K562 (cell line): Measurements from ENCODE around the gene NDST1. TPM values are rescaled to one million over a fixed set of nuclear protein-coding genes. Genes with fewer than 3 reads are reported as not detected.

ENCODE experiments used
- ATAC-seq: fragments of 200-7000 bp; cut with Tn5 transposase; 3 replicates; pipeline ENCODE4 v1.9.1; 2020; ENCODE audit warnings: moderate library complexity
- BruUV-seq: library from RNA; stranded (reverse); fragments of 400-500 nt; replicated peaks from 2 replicates; lab custom pipeline; 2021; lab: Mats Ljungman, UMichigan
- CTCF ChIA-PET: fragments of 300-600 bp; formaldehyde crosslinking; extraction: SDS; loops from one replicate; lab custom pipeline; 2021; ENCODE audit warnings: low intra/inter-chr PET ratio; lab: Yijun Ruan, JAX
- POLR2A ChIA-PET: fragments of 300-600, 350-650 bp; sonication (Branson Sonifier 250); formaldehyde crosslinking; extraction: SDS; loops from one replicate; lab custom pipeline; 2021; ENCODE audit warnings: antibody characterized with exemption, inconsistent platforms; lab: Yijun Ruan, JAX
- DNase-seq, 4 experiments: peaks; one replicate each; pipeline versions ENCODE4 v3.0.0 to v3.0.0-alpha.2; 2011 to 2018; ENCODE audit warnings: low spot score in 3 of 4, mixed read lengths in 3 of 4; ENCODE audit errors: extremely low read depth in 1 of 4
- FAIRE-seq: peaks from 2 replicates; lab custom pipeline; 2011; peaks lifted over from hg19 to GRCh38; lab: Jason Lieb, UNC
- H2AFZ ChIP-seq: 2 replicates; pipeline ENCODE4 v1.6.0; 2011; ENCODE audit warnings: low read depth, low read length, control low read depth, inconsistent platforms
- H3K27ac ChIP-seq: fragments of 200-600 bp; 3 replicates; pipeline ENCODE4 v1.8.0; 2011; ENCODE audit warnings: low read depth, mild to moderate bottlenecking, control low read depth, inconsistent platforms, low read length, moderate library complexity, mixed read lengths; ENCODE audit errors: extremely low read depth
- H3K27me3 ChIP-seq, 2 experiments: fragments of 300-600 bp in 1 of 2; 2 replicates in 1 of 2; 3 replicates in 1 of 2; pipeline versions ENCODE4 v1.6.0 to v1.8.0; 2011; ENCODE audit warnings: inconsistent platforms in 2 of 2, low read length in 2 of 2, mild to moderate bottlenecking in 1 of 2, mixed read lengths in 1 of 2, moderate library complexity in 1 of 2; ENCODE audit not compliant: control insufficient read depth in 2 of 2, insufficient read depth in 2 of 2
- H3K36me3 ChIP-seq: fragments of 300-600 bp; 3 replicates; pipeline ENCODE4 v1.8.0; 2011; ENCODE audit warnings: mild to moderate bottlenecking, low read length, inconsistent platforms; ENCODE audit not compliant: control insufficient read depth, insufficient read depth
- H3K4me1 ChIP-seq, 2 experiments: fragments of 200-600 bp in 1 of 2; replicated peaks in 1 of 2; 2 replicates in 1 of 2; 3 replicates in 1 of 2; pipeline versions ENCODE4 v1.5.1 to v1.8.0; 2011; ENCODE audit warnings: inconsistent platforms in 2 of 2, low read length in 2 of 2, mild to moderate bottlenecking in 1 of 2, mixed read lengths in 1 of 2, moderate library complexity in 1 of 2; ENCODE audit not compliant: control insufficient read depth in 2 of 2, insufficient read depth in 2 of 2
- H3K4me2 ChIP-seq: 2 replicates; pipeline ENCODE4 v1.6.1; 2011; ENCODE audit warnings: low read length, control low read depth, inconsistent platforms, mixed read lengths; ENCODE audit not compliant: insufficient read depth
- H3K4me3 ChIP-seq: fragments of 200-600 bp; sonication (generic), shearing (Covaris generic); 2 replicates; pipeline ENCODE4 v1.5.1; 2016; ENCODE audit warnings: control low read depth, inconsistent platforms
- H3K79me2 ChIP-seq: fragments of 200-600 bp; 3 replicates; pipeline ENCODE4 v1.8.0; 2011; ENCODE audit warnings: low read length, inconsistent platforms; ENCODE audit not compliant: control insufficient read depth, insufficient read depth
- H3K9ac ChIP-seq, 2 experiments: 2 replicates each; pipeline versions ENCODE4 v1.6.0 to v1.6.1; 2011; ENCODE audit warnings: low read depth in 2 of 2, low read length in 2 of 2, control low read depth in 1 of 2, inconsistent platforms in 1 of 2, mild to moderate bottlenecking in 1 of 2, mixed read lengths in 1 of 2; ENCODE audit not compliant: insufficient read depth in 1 of 2
- H3K9me1 ChIP-seq: one replicate; pipeline ENCODE4 v1.6.0; 2011; ENCODE audit warnings: inconsistent platforms, mild to moderate bottlenecking, low read length, moderate library complexity; ENCODE audit not compliant: control insufficient read depth, insufficient read depth
- H3K9me3 ChIP-seq: replicated peaks from 2 replicates; pipeline ENCODE4 v1.5.1; 2011; ENCODE audit warnings: low read depth, low read length, inconsistent platforms; ENCODE audit not compliant: control insufficient read depth, insufficient read depth
- H4K20me1 ChIP-seq: replicated peaks from 2 replicates; pipeline ENCODE4 v1.6.1; 2011; ENCODE audit warnings: low read length, inconsistent platforms, mixed read lengths; ENCODE audit not compliant: control insufficient read depth, insufficient read depth
- CTBP1 ChIP-seq: fragments of 450-650 bp; IDR thresholded peaks from 2 replicates; pipeline ENCODE4 v1.6.1; 2016; ENCODE audit warnings: borderline replicate concordance
- JUN ChIP-seq, 2 experiments: sonication (generic) in 1 of 2; formaldehyde crosslinking in 1 of 2; IDR thresholded peaks; 2 replicates each; pipeline versions ENCODE4 v1.6.1 to v1.8.0; 2012 to 2022; ENCODE audit warnings: borderline replicate concordance in 2 of 2, mild to moderate bottlenecking in 2 of 2, improper control_type of control experiment in 1 of 2, low read depth in 1 of 2, low read length in 1 of 2, missing genetic modification reagents in 1 of 2
- RAD21 ChIP-seq, 2 experiments: fragments of 250-450 bp in 1 of 2; fragments of 450-650 bp in 1 of 2; sonication (Bioruptor Pico) in 1 of 2; formaldehyde crosslinking in 1 of 2; IDR thresholded peaks in 1 of 2; conservative IDR thresholded peaks in 1 of 2; 2 replicates each; pipeline versions ENCODE4 v1.4.0 to v1.8.0; 2020 to 2022; ENCODE audit warnings: mild to moderate bottlenecking in 2 of 2, moderate library complexity in 1 of 2
- SMC3 ChIP-seq: conservative IDR thresholded peaks from 2 replicates; pipeline ENCODE4 v1.6.1; 2011; ENCODE audit warnings: low read depth, low read length, improper control_type of control experiment; ENCODE audit not compliant: insufficient read depth
- WGBS: fragments of 100-300 bp; shearing (Covaris generic); methylation state at CpG from one replicate; pipeline ENCODE4 v1.1.6; 2016; ENCODE audit warnings: low coverage, mixed read lengths; ENCODE audit not compliant: insufficient coverage; ENCODE audit errors: missing lambda C conversion rate; 5-methylcytosine and 5-hydroxymethylcytosine counted together
- in situ Hi-C: fragments of 300-500 bp; cut with MboI; formaldehyde crosslinking; loops from 4 replicates; pipeline ENCODE4 v1.15.0; 2018; ENCODE audit warnings: inconsistent platforms, mixed read lengths
- intact Hi-C: fragments of 100-400 bp; cut with micrococcal nuclease; formaldehyde crosslinking; loops from 2 replicates; pipeline ENCODE4 v1.14.2; 2022
- polyA plus RNA-seq, 8 experiments: library from polyadenylated mRNA; depleted of rRNA in 4 of 8; stranded (reverse) in 5 of 8; unstranded in 3 of 8; fragments of >200 nt; fragmentation: Nextera tagmentation in 2 of 8; fragmentation: Illumina TruSeq in 1 of 8; extraction: Ambion mirVana in 2 of 8; extraction: Trizol in 1 of 8; gene quantifications; 2 replicates each; pipeline versions ENCODE4 v1.2.1 to v1.2.3, GENCODE V29; 2011 to 2014; ENCODE audit warnings: inconsistent platforms in 1 of 8, missing spikeins in 1 of 8
- total RNA-seq, 7 experiments: library from RNA; depleted of rRNA in 6 of 7; stranded (reverse); fragments of >200 nt in 6 of 7; fragmentation: Illumina TruSeq in 2 of 7; extraction: Trizol in 2 of 7; gene quantifications; 2 replicates each; pipeline versions ENCODE4 v1.2.1 to v1.2.3, GENCODE V29; 2011 to 2021; ENCODE audit warnings: low replicate concordance in 1 of 7
- TF ChIP-seq, protein P1 (sequence below): sonication (generic); formaldehyde crosslinking; IDR thresholded peaks from 2 replicates; pipeline ENCODE4 v1.8.0; 2022; ENCODE audit warnings: missing genetic modification reagents, mild to moderate bottlenecking, borderline replicate concordance
- TF ChIP-seq, protein P2 (sequence below), 2 experiments: fragments of 450-650 bp; formaldehyde crosslinking in 1 of 2; IDR thresholded peaks; 2 replicates each; pipeline versions ENCODE4 v1.4.0 to v1.6.1; 2014 to 2020; ENCODE audit warnings: mild to moderate bottlenecking in 2 of 2, borderline replicate concordance in 1 of 2, low read depth in 1 of 2

The NDST1 gene
- total and polyA plus RNA-seq, 9 of the 15 experiments (the other 6 are each of a cell fraction or from before 2014, with no cell fraction given), result 0.38 to 47.9 (median 9.9) TPM

GRCh38 chr5:150523472-150524350, 15.8 kb downstream of the NDST1 start:
- Histone ChIP-seq H3K4me3 (no peak overlapping the region), H3K27me3 (no peaks in the 10 kb centered on the region), H3K9me3 (no peaks in the 10 kb centered on the region), H3K36me3 (peaks cover 46% of the 10 kb centered on the region), H3K9ac (no peak overlapping the region), H3K27ac (no peak overlapping the region), H2AFZ (no peak overlapping the region), H3K4me1 (peaks cover 3 to 25% of the 10 kb centered on the region in 2 experiments; a peak in 3 of 5 replicates), H3K79me2 (peaks cover 29% of the 10 kb centered on the region; the same call in 2 of the 3 replicates), H3K9me1 (peaks cover 6% of the 10 kb centered on the region), H3K4me2 (no peak overlapping the region), H4K20me1 (peaks cover 27% of the 10 kb centered on the region)
- intact Hi-C loops, result loop anchor here (1.0 to 5.0 kb wide), 2 partner anchors 36 to 64 kb away; no protein-coding TSS in a partner anchor
- ChIA-PET CTCF (interaction anchor here (1.2 to 3.0 kb wide), 2 partner anchors 21 to 65 kb away, joined by 3 to 25 read pairs; no protein-coding TSS in a partner anchor), POLR2A (interaction anchor here (0.5 kb wide), 1 partner anchor 10 kb away, joined by 3 read pairs; no protein-coding TSS in a partner anchor)
- BruUV-seq, result no TSS peak
- ATAC-seq (peak; percentile 95), FAIRE-seq (peak; percentile 89), DNase-seq (peak; percentile 51 to 64 (median 57))
- WGBS, result 64% methylated on average over 12 of the region's 12 CpGs
- in situ Hi-C loops, result no loop called here
- TF ChIP-seq, protein P1, sequence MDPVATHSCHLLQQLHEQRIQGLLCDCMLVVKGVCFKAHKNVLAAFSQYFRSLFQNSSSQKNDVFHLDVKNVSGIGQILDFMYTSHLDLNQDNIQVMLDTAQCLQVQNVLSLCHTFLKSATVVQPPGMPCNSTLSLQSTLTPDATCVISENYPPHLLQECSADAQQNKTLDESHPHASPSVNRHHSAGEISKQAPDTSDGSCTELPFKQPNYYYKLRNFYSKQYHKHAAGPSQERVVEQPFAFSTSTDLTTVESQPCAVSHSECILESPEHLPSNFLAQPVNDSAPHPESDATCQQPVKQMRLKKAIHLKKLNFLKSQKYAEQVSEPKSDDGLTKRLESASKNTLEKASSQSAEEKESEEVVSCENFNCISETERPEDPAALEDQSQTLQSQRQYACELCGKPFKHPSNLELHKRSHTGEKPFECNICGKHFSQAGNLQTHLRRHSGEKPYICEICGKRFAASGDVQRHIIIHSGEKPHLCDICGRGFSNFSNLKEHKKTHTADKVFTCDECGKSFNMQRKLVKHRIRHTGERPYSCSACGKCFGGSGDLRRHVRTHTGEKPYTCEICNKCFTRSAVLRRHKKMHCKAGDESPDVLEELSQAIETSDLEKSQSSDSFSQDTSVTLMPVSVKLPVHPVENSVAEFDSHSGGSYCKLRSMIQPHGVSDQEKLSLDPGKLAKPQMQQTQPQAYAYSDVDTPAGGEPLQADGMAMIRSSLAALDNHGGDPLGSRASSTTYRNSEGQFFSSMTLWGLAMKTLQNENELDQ, result no peak
- TF ChIP-seq CTBP1, result 0 out of 2 replicates have a peak, but pooled peaks have one; percentile 11
- TF ChIP-seq, protein P2, sequence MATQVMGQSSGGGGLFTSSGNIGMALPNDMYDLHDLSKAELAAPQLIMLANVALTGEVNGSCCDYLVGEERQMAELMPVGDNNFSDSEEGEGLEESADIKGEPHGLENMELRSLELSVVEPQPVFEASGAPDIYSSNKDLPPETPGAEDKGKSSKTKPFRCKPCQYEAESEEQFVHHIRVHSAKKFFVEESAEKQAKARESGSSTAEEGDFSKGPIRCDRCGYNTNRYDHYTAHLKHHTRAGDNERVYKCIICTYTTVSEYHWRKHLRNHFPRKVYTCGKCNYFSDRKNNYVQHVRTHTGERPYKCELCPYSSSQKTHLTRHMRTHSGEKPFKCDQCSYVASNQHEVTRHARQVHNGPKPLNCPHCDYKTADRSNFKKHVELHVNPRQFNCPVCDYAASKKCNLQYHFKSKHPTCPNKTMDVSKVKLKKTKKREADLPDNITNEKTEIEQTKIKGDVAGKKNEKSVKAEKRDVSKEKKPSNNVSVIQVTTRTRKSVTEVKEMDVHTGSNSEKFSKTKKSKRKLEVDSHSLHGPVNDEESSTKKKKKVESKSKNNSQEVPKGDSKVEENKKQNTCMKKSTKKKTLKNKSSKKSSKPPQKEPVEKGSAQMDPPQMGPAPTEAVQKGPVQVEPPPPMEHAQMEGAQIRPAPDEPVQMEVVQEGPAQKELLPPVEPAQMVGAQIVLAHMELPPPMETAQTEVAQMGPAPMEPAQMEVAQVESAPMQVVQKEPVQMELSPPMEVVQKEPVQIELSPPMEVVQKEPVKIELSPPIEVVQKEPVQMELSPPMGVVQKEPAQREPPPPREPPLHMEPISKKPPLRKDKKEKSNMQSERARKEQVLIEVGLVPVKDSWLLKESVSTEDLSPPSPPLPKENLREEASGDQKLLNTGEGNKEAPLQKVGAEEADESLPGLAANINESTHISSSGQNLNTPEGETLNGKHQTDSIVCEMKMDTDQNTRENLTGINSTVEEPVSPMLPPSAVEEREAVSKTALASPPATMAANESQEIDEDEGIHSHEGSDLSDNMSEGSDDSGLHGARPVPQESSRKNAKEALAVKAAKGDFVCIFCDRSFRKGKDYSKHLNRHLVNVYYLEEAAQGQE (IDR thresholded peaks at IDR 0.05; ENCODE audit: borderline replicate concordance), result peak; percentile 54; the same call in 1 of the 2 replicates
- TF ChIP-seq, protein P2 (CRISPR knock-in tag; IDR thresholded peaks at IDR 0.05; ENCODE audit: low read depth), result no peak
- TF ChIP-seq JUN (IDR thresholded peaks at IDR 0.05; ENCODE audit: borderline replicate concordance, low read depth, low read length), result no peak
- no peak for TF ChIP-seq JUN (CRISPR knock-in tag; IDR thresholded peaks at IDR 0.05; ENCODE audit: borderline replicate concordance)
- TF ChIP-seq RAD21 (CRISPR knock-in tag; conservative IDR thresholded peaks at IDR 0.05 in 1 of 2, IDR thresholded peaks at IDR 0.05 in 1 of 2), result peak; percentile 62 to 79
- TF ChIP-seq SMC3, result peak; percentile 72
